ENCODE results near the gene RFX4. TPM values are rescaled to one million over a fixed set of nuclear protein-coding genes. Genes with fewer than 3 reads are reported as not detected.
A peak's percentile ranks its signal among the peaks of the same experiment; 100 is the strongest.

RFX4 gene
- total and polyA plus RNA-seq, 2 of the 13 experiments (the other 11 are each of a cell fraction or from before 2014, with no cell fraction given), result not detected

DNA sequence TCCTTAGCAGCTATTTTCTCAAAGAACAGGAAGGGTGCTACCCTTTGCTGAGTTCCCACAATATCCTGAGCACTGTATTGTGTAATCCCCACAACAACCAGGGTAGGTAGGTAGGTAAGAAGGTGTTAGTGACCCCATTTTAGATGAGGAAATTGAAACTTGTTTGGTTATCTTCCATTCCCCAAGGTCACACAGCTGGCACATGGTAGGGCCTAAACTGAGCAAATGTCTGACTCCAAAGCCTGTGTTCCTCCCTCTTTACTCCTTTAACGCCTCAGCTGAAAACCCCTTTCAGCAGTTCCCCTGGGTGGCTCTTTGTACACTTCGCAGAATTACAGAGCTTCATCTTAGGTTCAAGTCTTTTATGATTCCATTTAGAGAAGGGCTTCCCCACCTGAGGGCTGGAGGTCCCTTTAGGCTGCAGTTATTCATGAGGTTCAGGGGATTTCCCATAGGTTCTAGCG is 165.2 kb downstream of the RFX4 start:
- intact Hi-C loops (cut with micrococcal nuclease; ENCODE audit: unreplicated experiment), result no loop called here
- Histone ChIP-seq H3K79me2 (ENCODE audit: insufficient read depth, low read length) (no peaks in the 10 kb centered on the region), H3K4me3 (replicated peaks in 1 of 3; ENCODE audit: insufficient read depth in 1 of 3, low read depth in 2 of 3, low read length in 3 of 3) (no peak overlapping the region), H4K20me1 (ENCODE audit: insufficient read depth, low read length) (no peaks in the 10 kb centered on the region), H3K27me3 (ENCODE audit: control insufficient read depth in 1 of 2, insufficient read depth in 2 of 2, low read length in 2 of 2) (no peaks in the 10 kb centered on the region; a peak in 1 of 5 replicates), H3K36me3 (replicated peaks in 1 of 2; ENCODE audit: control insufficient read depth in 1 of 2, insufficient read depth in 2 of 2, low read length in 2 of 2) (no peaks in the 10 kb centered on the region), H2AFZ (ENCODE audit: low read length) (no peak overlapping the region), H3K4me1 (ENCODE audit: insufficient read depth, low read length) (peaks cover 10% of the 10 kb centered on the region), H3K4me2 (ENCODE audit: low read depth, low read length) (no peak overlapping the region), H3K27ac (ENCODE audit: extremely low read length, insufficient read depth, low read length) (no peak overlapping the region), H3K9ac (ENCODE audit: insufficient read depth, low read depth, low read length) (no peak overlapping the region), H3K9me3 (ENCODE audit: low read length) (no peaks in the 10 kb centered on the region)
- DNase-seq (ENCODE audit: low spot score) (no peak), ATAC-seq (no peak), FAIRE-seq (no peak)
- 61% methylated on average over 3 of the region's 3 CpGs for WGBS (ENCODE audit: low lambda C conversion rate)
- ChIA-PET POLR2A (interaction anchor here (0.9 kb wide), 1 partner anchor 12 kb away, joined by 3 read pairs; no protein-coding TSS in a partner anchor), CTCF (ENCODE audit: low intra/inter-chr PET ratio, low total read pairs) (no interaction called here)
- BruUV-seq (replicated peaks), result no TSS peak
- in situ Hi-C loops (cut with HindIII; ENCODE audit: extremely low pct_ligation_motif_present, low pct_unique_long_range_greater_than_20kb), result no loop called here
- TF ChIP-seq, protein P1, sequence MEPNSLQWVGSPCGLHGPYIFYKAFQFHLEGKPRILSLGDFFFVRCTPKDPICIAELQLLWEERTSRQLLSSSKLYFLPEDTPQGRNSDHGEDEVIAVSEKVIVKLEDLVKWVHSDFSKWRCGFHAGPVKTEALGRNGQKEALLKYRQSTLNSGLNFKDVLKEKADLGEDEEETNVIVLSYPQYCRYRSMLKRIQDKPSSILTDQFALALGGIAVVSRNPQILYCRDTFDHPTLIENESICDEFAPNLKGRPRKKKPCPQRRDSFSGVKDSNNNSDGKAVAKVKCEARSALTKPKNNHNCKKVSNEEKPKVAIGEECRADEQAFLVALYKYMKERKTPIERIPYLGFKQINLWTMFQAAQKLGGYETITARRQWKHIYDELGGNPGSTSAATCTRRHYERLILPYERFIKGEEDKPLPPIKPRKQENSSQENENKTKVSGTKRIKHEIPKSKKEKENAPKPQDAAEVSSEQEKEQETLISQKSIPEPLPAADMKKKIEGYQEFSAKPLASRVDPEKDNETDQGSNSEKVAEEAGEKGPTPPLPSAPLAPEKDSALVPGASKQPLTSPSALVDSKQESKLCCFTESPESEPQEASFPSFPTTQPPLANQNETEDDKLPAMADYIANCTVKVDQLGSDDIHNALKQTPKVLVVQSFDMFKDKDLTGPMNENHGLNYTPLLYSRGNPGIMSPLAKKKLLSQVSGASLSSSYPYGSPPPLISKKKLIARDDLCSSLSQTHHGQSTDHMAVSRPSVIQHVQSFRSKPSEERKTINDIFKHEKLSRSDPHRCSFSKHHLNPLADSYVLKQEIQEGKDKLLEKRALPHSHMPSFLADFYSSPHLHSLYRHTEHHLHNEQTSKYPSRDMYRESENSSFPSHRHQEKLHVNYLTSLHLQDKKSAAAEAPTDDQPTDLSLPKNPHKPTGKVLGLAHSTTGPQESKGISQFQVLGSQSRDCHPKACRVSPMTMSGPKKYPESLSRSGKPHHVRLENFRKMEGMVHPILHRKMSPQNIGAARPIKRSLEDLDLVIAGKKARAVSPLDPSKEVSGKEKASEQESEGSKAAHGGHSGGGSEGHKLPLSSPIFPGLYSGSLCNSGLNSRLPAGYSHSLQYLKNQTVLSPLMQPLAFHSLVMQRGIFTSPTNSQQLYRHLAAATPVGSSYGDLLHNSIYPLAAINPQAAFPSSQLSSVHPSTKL (CRISPR knock-in tag; IDR thresholded peaks at IDR 0.05), result no peak
- peak; percentile 59 for TF ChIP-seq CEBPB (IDR thresholded peaks at IDR 0.05; ENCODE audit: borderline replicate concordance, low read depth, low read length)
- TF ChIP-seq, protein P2, sequence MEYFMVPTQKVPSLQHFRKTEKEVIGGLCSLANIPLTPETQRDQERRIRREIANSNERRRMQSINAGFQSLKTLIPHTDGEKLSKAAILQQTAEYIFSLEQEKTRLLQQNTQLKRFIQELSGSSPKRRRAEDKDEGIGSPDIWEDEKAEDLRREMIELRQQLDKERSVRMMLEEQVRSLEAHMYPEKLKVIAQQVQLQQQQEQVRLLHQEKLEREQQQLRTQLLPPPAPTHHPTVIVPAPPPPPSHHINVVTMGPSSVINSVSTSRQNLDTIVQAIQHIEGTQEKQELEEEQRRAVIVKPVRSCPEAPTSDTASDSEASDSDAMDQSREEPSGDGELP (IDR thresholded peaks at IDR 0.05; ENCODE audit: borderline replicate concordance, low read depth), result no peak
- TF ChIP-seq GTF2F1 (IDR thresholded peaks at IDR 0.05; ENCODE audit: low read length), result no peak
- no peak for TF ChIP-seq CREB1 (IDR thresholded peaks at IDR 0.05)
- no peak for TF ChIP-seq CREB1 (CRISPR knock-in tag; IDR thresholded peaks at IDR 0.05)
- TF ChIP-seq POLR2G (IDR thresholded peaks at IDR 0.05; ENCODE audit: low read depth, low read length), result no peak
- TF ChIP-seq SIN3A (IDR thresholded peaks at IDR 0.05; ENCODE audit: borderline replicate concordance, low read depth, low read length), result no peak
